Loucy (cell line): ENCODE results near the gene ZNF362.

Source experiments
- EZH2phosphoT487 ChIP-seq: fragments of 200-600 bp; IDR thresholded peaks from 2 replicates; pipeline ENCODE4 v1.6.1; 2018; ENCODE audit warnings: antibody characterized with exemption, mild to moderate bottlenecking, moderate library complexity, borderline replicate concordance
- TF ChIP-seq, protein P1 (sequence below): fragments of 200-600 bp; sonication (generic); conservative IDR thresholded peaks from 2 replicates; pipeline ENCODE4 v1.5.1; 2014; ENCODE audit warnings: mild to moderate bottlenecking, antibody characterized with exemption, low read length

DNA sequence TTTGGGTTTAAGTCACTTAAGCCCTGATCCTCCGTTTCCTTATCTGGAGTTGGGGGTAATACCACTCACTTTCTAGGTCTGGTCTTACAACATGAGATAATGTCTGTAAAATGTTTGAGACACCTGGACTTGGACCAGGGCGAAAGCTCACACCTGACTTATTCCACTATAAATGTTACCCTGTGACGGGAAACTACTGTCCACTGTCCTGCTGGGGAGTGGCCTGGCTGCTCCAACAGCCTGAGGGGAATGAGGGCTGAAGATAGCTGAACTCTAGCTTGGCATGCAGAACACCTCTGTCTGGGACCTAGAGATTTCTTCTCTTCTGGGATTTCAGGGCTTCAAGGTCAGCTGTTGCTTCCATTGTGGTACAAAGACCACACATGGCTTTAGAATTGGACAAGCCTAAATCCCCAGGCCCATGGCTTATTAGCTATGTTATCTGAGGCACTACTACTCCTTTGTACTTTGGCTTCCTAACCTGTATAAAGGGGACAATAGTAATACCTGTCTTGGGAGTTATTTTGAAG is 74.1 kb downstream of the ZNF362 start:
- TF ChIP-seq, protein P1, sequence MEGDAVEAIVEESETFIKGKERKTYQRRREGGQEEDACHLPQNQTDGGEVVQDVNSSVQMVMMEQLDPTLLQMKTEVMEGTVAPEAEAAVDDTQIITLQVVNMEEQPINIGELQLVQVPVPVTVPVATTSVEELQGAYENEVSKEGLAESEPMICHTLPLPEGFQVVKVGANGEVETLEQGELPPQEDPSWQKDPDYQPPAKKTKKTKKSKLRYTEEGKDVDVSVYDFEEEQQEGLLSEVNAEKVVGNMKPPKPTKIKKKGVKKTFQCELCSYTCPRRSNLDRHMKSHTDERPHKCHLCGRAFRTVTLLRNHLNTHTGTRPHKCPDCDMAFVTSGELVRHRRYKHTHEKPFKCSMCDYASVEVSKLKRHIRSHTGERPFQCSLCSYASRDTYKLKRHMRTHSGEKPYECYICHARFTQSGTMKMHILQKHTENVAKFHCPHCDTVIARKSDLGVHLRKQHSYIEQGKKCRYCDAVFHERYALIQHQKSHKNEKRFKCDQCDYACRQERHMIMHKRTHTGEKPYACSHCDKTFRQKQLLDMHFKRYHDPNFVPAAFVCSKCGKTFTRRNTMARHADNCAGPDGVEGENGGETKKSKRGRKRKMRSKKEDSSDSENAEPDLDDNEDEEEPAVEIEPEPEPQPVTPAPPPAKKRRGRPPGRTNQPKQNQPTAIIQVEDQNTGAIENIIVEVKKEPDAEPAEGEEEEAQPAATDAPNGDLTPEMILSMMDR = no peak
- TF ChIP-seq EZH2phosphoT487 = no peak
